HepG2 (cell line): Measurements from ENCODE around the gene PEAK3. TPM values are rescaled to one million over a fixed set of nuclear protein-coding genes. Genes with fewer than 3 reads are reported as not detected.

Experiments used
- ATAC-seq: fragments of 200-7000 bp; cut with Tn5 transposase; 3 replicates; pipeline ENCODE4 v1.9.1; 2020; ENCODE audit warnings: mild to moderate bottlenecking, moderate library complexity
- BruUV-seq: library from RNA; stranded (reverse); fragments of 400-500 nt; replicated peaks from 2 replicates; lab custom pipeline; 2021; lab: Mats Ljungman, UMichigan
- CTCF ChIA-PET: fragments of 300-600 bp; formaldehyde crosslinking; extraction: SDS; loops from one replicate; lab custom pipeline; 2021; ENCODE audit warnings: low total read pairs, inconsistent platforms, low intra/inter-chr PET ratio; lab: Yijun Ruan, JAX
- POLR2A ChIA-PET: fragments of 350-600 bp; sonication (Branson Sonifier 250); formaldehyde crosslinking; loops from one replicate; lab custom pipeline; 2020; ENCODE audit warnings: antibody characterized with exemption, inconsistent platforms; lab: Yijun Ruan, JAX
- DNase-seq: peaks from one replicate; pipeline ENCODE4 v3.0.0-alpha.2; 2015; ENCODE audit warnings: low spot score
- FAIRE-seq: peaks from 3 replicates; lab custom pipeline; 2011; peaks lifted over from hg19 to GRCh38; lab: Jason Lieb, UNC
- H2AFZ ChIP-seq: one replicate; pipeline ENCODE4 v1.6.1; 2011; ENCODE audit warnings: low read length, inconsistent platforms
- H3K27ac ChIP-seq: fragments of 300-600 bp; 3 replicates; pipeline ENCODE4 v1.8.0; 2011; ENCODE audit warnings: mixed run types, mild to moderate bottlenecking, mixed read lengths, low read length, inconsistent platforms; ENCODE audit not compliant: insufficient read depth; ENCODE audit errors: extremely low read length
- H3K27me3 ChIP-seq, 2 experiments: fragments of 200-600 bp in 1 of 2; 2 replicates in 1 of 2; 3 replicates in 1 of 2; pipeline versions ENCODE4 v1.6.0 to v1.8.0; 2011; ENCODE audit warnings: low read length in 2 of 2, mild to moderate bottlenecking in 2 of 2, moderate library complexity in 2 of 2, inconsistent platforms in 1 of 2; ENCODE audit not compliant: insufficient read depth in 2 of 2, control insufficient read depth in 1 of 2
- H3K36me3 ChIP-seq, 2 experiments: fragments of 200-600 bp in 1 of 2; replicated peaks in 1 of 2; 2 replicates in 1 of 2; 3 replicates in 1 of 2; pipeline versions ENCODE4 v1.5.1 to v1.8.0; 2011; ENCODE audit warnings: low read length in 2 of 2, inconsistent platforms in 1 of 2; ENCODE audit not compliant: insufficient read depth in 2 of 2, control insufficient read depth in 1 of 2
- H3K4me1 ChIP-seq: 2 replicates; pipeline ENCODE4 v1.5.1; 2012; ENCODE audit warnings: low read length, inconsistent platforms; ENCODE audit not compliant: insufficient read depth
- H3K4me2 ChIP-seq: 2 replicates; pipeline ENCODE4 v1.6.0; 2011; ENCODE audit warnings: low read depth, low read length, inconsistent platforms
- H3K4me3 ChIP-seq, 3 experiments: fragments of 200-600 bp in 1 of 3; sonication (generic), shearing (Covaris generic) in 1 of 3; replicated peaks in 1 of 3; 2 replicates each; pipeline ENCODE4 v1.5.1; 2011 to 2016; ENCODE audit warnings: low read length in 3 of 3, inconsistent platforms in 2 of 3, low read depth in 2 of 3, mild to moderate bottlenecking in 2 of 3, control low read depth in 1 of 3, mixed read lengths in 1 of 3; ENCODE audit not compliant: insufficient read depth in 1 of 3
- H3K79me2 ChIP-seq: one replicate; pipeline ENCODE4 v1.6.1; 2011; ENCODE audit warnings: low read length, inconsistent platforms; ENCODE audit not compliant: insufficient read depth
- H3K9ac ChIP-seq: 2 replicates; pipeline ENCODE4 v1.6.0; 2011; ENCODE audit warnings: mild to moderate bottlenecking, low read depth, low read length, inconsistent platforms; ENCODE audit not compliant: insufficient read depth
- H3K9me3 ChIP-seq: 2 replicates; pipeline ENCODE4 v1.5.1; 2012; ENCODE audit warnings: mild to moderate bottlenecking, low read length
- H4K20me1 ChIP-seq: 2 replicates; pipeline ENCODE4 v1.6.0; 2011; ENCODE audit warnings: inconsistent platforms, mild to moderate bottlenecking, low read length, moderate library complexity; ENCODE audit not compliant: insufficient read depth
- FOXK1 ChIP-seq: sonication (generic); formaldehyde crosslinking; IDR thresholded peaks from 2 replicates; pipeline ENCODE4 v1.4.0; 2020; ENCODE audit warnings: low read depth, missing genetic modification reagents, borderline replicate concordance
- GATAD1 ChIP-seq: IDR thresholded peaks from 2 replicates; pipeline ENCODE4 v1.6.1; 2016; ENCODE audit warnings: missing genetic modification reagents, missing compliant biosample characterization
- HNRNPK ChIP-seq: fragments of 200-400 bp; formaldehyde crosslinking; IDR thresholded peaks from 2 replicates; pipeline ENCODE4 v1.6.1; 2018; ENCODE audit warnings: low read length, low read depth, moderate library complexity, mild to moderate bottlenecking; ENCODE audit not compliant: poor library complexity, severe bottlenecking
- KDM5A ChIP-seq: fragments of 200-600 bp; sonication (generic); IDR thresholded peaks from 2 replicates; pipeline ENCODE4 v1.7.0; 2018; ENCODE audit warnings: antibody characterized with exemption, mild to moderate bottlenecking, low read length, borderline replicate concordance
- MIER3 ChIP-seq: IDR thresholded peaks from 2 replicates; pipeline ENCODE4 v1.6.1; 2016; ENCODE audit warnings: missing compliant biosample characterization, borderline replicate concordance
- NKX3-1 ChIP-seq: sonication (generic); formaldehyde crosslinking; IDR thresholded peaks from 2 replicates; pipeline ENCODE4 v1.5.0; 2020; ENCODE audit warnings: missing genetic modification reagents
- SMAD3 ChIP-seq: sonication (generic); formaldehyde crosslinking; IDR thresholded peaks from 2 replicates; pipeline ENCODE4 v1.4.0; 2020; ENCODE audit warnings: missing genetic modification reagents
- ZBTB7B ChIP-seq: sonication (generic); formaldehyde crosslinking; IDR thresholded peaks from 2 replicates; pipeline ENCODE4 v1.4.0; 2020; ENCODE audit warnings: missing genetic modification reagents
- ZNF17 ChIP-seq: sonication (generic); formaldehyde crosslinking; IDR thresholded peaks from 2 replicates; pipeline ENCODE4 v1.5.0; 2020; ENCODE audit warnings: mild to moderate bottlenecking, missing genetic modification reagents
- ZNF253 ChIP-seq: sonication (generic); formaldehyde crosslinking; IDR thresholded peaks from 2 replicates; pipeline ENCODE4 v1.8.0; 2022; ENCODE audit warnings: mild to moderate bottlenecking, missing genetic modification reagents, borderline replicate concordance
- ZNF367 ChIP-seq: sonication (generic); formaldehyde crosslinking; IDR thresholded peaks from 2 replicates; pipeline ENCODE4 v1.4.0; 2020; ENCODE audit warnings: missing genetic modification reagents, borderline replicate concordance
- ZNF790 ChIP-seq: sonication (generic); formaldehyde crosslinking; IDR thresholded peaks from 2 replicates; pipeline ENCODE4 v1.8.0; 2022; ENCODE audit warnings: missing genetic modification reagents, mild to moderate bottlenecking, borderline replicate concordance
- ZSCAN22 ChIP-seq: sonication (generic); formaldehyde crosslinking; IDR thresholded peaks from 2 replicates; pipeline ENCODE4 v1.4.0; 2020; ENCODE audit warnings: mild to moderate bottlenecking, missing genetic modification reagents
- WGBS: methylation state at CpG from one replicate; pipeline ENCODE4 v1.1.6; 2017; ENCODE audit warnings: low lambda C conversion rate; 5-methylcytosine and 5-hydroxymethylcytosine counted together
- in situ Hi-C: cut with HindIII; loops from 2 replicates; pipeline ENCODE4 v1.10.0; 2017; ENCODE audit warnings: low pct_unique_long_range_greater_than_20kb; ENCODE audit not compliant: extremely low pct_ligation_motif_present
- intact Hi-C: fragments of 100-400 bp; cut with micrococcal nuclease; formaldehyde crosslinking; loops from one replicate; pipeline ENCODE4 v1.10.0; 2022; ENCODE audit not compliant: unreplicated experiment
- polyA plus RNA-seq, 8 experiments: library from polyadenylated mRNA; depleted of rRNA in 3 of 8; stranded (reverse) in 7 of 8; unstranded in 1 of 8; fragments of >200 nt; fragmentation: Illumina TruSeq in 4 of 8; extraction: Trizol in 4 of 8; gene quantifications; 2 replicates each; pipeline versions ENCODE4 v1.2.1 to v1.2.3, GENCODE V29; 2011 to 2016; ENCODE audit warnings: low read depth in 4 of 8, missing spikeins in 1 of 8, mixed read lengths in 1 of 8; ENCODE audit not compliant: insufficient read depth in 1 of 8
- total RNA-seq, 5 experiments: library from RNA; depleted of rRNA; stranded (reverse); fragments of >200 nt; fragmentation: Illumina TruSeq; extraction: Trizol; gene quantifications; 2 replicates each; pipeline ENCODE4 v1.2.3, GENCODE V29; 2016; ENCODE audit warnings: low read depth in 1 of 5
- TF ChIP-seq, protein P1 (sequence below): sonication (generic); formaldehyde crosslinking; IDR thresholded peaks from 2 replicates; pipeline ENCODE4 v1.5.1; 2020; ENCODE audit warnings: missing genetic modification reagents, mild to moderate bottlenecking, borderline replicate concordance
- TF ChIP-seq, protein P2 (sequence below): sonication (generic); formaldehyde crosslinking; IDR thresholded peaks from 2 replicates; pipeline ENCODE4 v1.8.0; 2022; ENCODE audit warnings: mild to moderate bottlenecking, missing genetic modification reagents; ENCODE audit not compliant: insufficient replicate concordance
- TF ChIP-seq, protein P3 (sequence below): sonication (generic); formaldehyde crosslinking; IDR thresholded peaks from 2 replicates; pipeline ENCODE4 v1.4.0; 2020; ENCODE audit warnings: missing genetic modification reagents
- TF ChIP-seq, protein P4 (sequence below): sonication (generic); formaldehyde crosslinking; IDR thresholded peaks from 2 replicates; pipeline ENCODE4 v1.4.0; 2020; ENCODE audit warnings: missing genetic modification reagents, borderline replicate concordance

The PEAK3 gene
- total and polyA plus RNA-seq, 2 of the 13 experiments (the other 11 are each of a cell fraction or from before 2014, with no cell fraction given) = not detected

DNA sequence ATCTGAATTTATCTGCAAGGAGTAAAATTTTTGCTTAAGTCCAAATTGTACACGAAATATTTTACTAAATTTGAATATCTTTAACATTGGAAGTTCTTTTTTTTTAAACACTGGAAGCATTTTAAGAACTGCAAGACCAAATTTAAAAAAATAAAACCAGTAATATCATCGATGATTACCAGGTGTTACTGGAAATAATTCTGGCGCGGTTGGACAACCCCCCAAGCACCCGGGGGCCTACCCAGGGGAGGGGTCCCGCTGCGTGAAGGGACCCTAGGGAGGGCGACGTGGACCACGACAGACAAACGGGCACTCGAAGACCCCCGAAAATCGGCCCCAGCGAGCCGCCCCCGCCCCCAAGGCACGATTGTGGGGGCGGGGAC is 13.1 kb downstream of the PEAK3 start:
- Histone ChIP-seq H3K27me3 (no peaks in the 10 kb centered on the region; a peak in 1 of 5 replicates), H3K9ac (peak overlapping the region; percentile 78), H3K27ac (peak overlapping the region; percentile 57), H3K79me2 (peaks cover 32% of the 10 kb centered on the region), H3K4me3 (peak overlapping the region; percentile 85 to 99 (median 96)), H3K4me2 (peak overlapping the region; percentile 99), H3K9me3 (no peaks in the 10 kb centered on the region), H3K36me3 (peaks cover 3 to 17% of the 10 kb centered on the region in 2 experiments; a peak in 4 of 5 replicates), H4K20me1 (peaks cover 42% of the 10 kb centered on the region), H3K4me1 (peaks cover 66% of the 10 kb centered on the region), H2AFZ (no peak overlapping the region)
- ChIA-PET POLR2A (interaction anchor here (1.8 to 2.8 kb wide), 2 partner anchors 15 to 34 kb away, joined by 8 to 9 read pairs; no protein-coding TSS in a partner anchor), CTCF (no interaction called here)
- DNase-seq = no peak
- in situ Hi-C loops (no loop called here), intact Hi-C loops (no loop called here)
- WGBS = under 1% methylated on average over 10 of the region's 19 CpGs
- no TSS peak for BruUV-seq
- no peak for ATAC-seq
- FAIRE-seq = no peak
- no peak for TF ChIP-seq ZSCAN22 (CRISPR knock-in tag)
- 0 out of 2 replicates have a peak, but pooled peaks have one; percentile 2 for TF ChIP-seq ZNF790 (CRISPR knock-in tag)
- TF ChIP-seq MIER3 = no peak
- TF ChIP-seq, protein P1, sequence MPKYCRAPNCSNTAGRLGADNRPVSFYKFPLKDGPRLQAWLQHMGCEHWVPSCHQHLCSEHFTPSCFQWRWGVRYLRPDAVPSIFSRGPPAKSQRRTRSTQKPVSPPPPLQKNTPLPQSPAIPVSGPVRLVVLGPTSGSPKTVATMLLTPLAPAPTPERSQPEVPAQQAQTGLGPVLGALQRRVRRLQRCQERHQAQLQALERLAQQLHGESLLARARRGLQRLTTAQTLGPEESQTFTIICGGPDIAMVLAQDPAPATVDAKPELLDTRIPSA (CRISPR knock-in tag) = no peak
- TF ChIP-seq SMAD3 (CRISPR knock-in tag) = no peak
- TF ChIP-seq, protein P2, sequence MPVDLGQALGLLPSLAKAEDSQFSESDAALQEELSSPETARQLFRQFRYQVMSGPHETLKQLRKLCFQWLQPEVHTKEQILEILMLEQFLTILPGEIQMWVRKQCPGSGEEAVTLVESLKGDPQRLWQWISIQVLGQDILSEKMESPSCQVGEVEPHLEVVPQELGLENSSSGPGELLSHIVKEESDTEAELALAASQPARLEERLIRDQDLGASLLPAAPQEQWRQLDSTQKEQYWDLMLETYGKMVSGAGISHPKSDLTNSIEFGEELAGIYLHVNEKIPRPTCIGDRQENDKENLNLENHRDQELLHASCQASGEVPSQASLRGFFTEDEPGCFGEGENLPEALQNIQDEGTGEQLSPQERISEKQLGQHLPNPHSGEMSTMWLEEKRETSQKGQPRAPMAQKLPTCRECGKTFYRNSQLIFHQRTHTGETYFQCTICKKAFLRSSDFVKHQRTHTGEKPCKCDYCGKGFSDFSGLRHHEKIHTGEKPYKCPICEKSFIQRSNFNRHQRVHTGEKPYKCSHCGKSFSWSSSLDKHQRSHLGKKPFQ (CRISPR knock-in tag) = peak; percentile 45
- no peak for TF ChIP-seq ZNF17
- TF ChIP-seq NKX3-1 (CRISPR knock-in tag) = 0 out of 2 replicates have a peak, but pooled peaks have one; percentile 5
- TF ChIP-seq GATAD1 (CRISPR knock-in tag) = no peak
- TF ChIP-seq ZBTB7B (CRISPR knock-in tag) = peak; percentile 65; the same call in 1 of the 2 replicates
- peak; percentile 78; the same call in 1 of the 2 replicates for TF ChIP-seq KDM5A
- TF ChIP-seq, protein P3, sequence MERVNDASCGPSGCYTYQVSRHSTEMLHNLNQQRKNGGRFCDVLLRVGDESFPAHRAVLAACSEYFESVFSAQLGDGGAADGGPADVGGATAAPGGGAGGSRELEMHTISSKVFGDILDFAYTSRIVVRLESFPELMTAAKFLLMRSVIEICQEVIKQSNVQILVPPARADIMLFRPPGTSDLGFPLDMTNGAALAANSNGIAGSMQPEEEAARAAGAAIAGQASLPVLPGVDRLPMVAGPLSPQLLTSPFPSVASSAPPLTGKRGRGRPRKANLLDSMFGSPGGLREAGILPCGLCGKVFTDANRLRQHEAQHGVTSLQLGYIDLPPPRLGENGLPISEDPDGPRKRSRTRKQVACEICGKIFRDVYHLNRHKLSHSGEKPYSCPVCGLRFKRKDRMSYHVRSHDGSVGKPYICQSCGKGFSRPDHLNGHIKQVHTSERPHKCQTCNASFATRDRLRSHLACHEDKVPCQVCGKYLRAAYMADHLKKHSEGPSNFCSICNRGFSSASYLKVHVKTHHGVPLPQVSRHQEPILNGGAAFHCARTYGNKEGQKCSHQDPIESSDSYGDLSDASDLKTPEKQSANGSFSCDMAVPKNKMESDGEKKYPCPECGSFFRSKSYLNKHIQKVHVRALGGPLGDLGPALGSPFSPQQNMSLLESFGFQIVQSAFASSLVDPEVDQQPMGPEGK (CRISPR knock-in tag) = peak; percentile 63
- TF ChIP-seq ZNF253 (CRISPR knock-in tag) = no peak
- no peak for TF ChIP-seq ZNF367 (CRISPR knock-in tag)
- no peak for TF ChIP-seq FOXK1 (CRISPR knock-in tag)
- TF ChIP-seq, protein P4, sequence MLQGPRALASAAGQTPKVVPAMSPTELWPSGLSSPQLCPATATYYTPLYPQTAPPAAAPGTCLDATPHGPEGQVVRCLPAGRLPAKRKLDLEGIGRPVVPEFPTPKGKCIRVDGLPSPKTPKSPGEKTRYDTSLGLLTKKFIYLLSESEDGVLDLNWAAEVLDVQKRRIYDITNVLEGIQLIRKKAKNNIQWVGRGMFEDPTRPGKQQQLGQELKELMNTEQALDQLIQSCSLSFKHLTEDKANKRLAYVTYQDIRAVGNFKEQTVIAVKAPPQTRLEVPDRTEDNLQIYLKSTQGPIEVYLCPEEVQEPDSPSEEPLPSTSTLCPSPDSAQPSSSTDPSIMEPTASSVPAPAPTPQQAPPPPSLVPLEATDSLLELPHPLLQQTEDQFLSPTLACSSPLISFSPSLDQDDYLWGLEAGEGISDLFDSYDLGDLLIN (CRISPR knock-in tag) = no peak
- TF ChIP-seq HNRNPK = no peak
